WTC11 (cell line): ENCODE data around the gene APOO.

ENCODE experiments used
- ATF1 ChIP-seq: sonication (generic); formaldehyde crosslinking; IDR thresholded peaks from 2 replicates; pipeline ENCODE4 v1.8.1; 2023; ENCODE audit warnings: mild to moderate bottlenecking, moderate library complexity, missing genetic modification reagents
- CTCF ChIP-seq: fragments of 200-600 bp; IDR thresholded peaks from 2 replicates; pipeline ENCODE4 v1.8.0; 2022; ENCODE audit warnings: antibody characterized with exemption
- ESRRA ChIP-seq: sonication (generic); formaldehyde crosslinking; IDR thresholded peaks from 2 replicates; pipeline ENCODE4 v1.8.1; 2022; ENCODE audit warnings: mild to moderate bottlenecking, missing genetic modification reagents, borderline replicate concordance
- HMGXB4 ChIP-seq: sonication (generic); formaldehyde crosslinking; IDR thresholded peaks from 2 replicates; pipeline ENCODE4 v1.8.1; 2023; ENCODE audit warnings: mild to moderate bottlenecking, moderate library complexity, missing genetic modification reagents
- IRF2 ChIP-seq: sonication (generic); formaldehyde crosslinking; IDR thresholded peaks from 2 replicates; pipeline ENCODE4 v1.8.0; 2022; ENCODE audit warnings: low read depth, missing genetic modification reagents, borderline replicate concordance
- ZNF121 ChIP-seq: sonication (generic); formaldehyde crosslinking; IDR thresholded peaks from 2 replicates; pipeline ENCODE4 v1.8.0; 2023; ENCODE audit warnings: missing genetic modification reagents

- TF ChIP-seq ESRRA: no peak
- no peak for TF ChIP-seq HMGXB4 (CRISPR knock-in tag)
- no peak for TF ChIP-seq ATF1 (CRISPR knock-in tag)
- TF ChIP-seq CTCF: no peak
- no peak for TF ChIP-seq ZNF121 (CRISPR knock-in tag)
- no peak for TF ChIP-seq IRF2 (CRISPR knock-in tag)
Measured at GRCh38 chrX:23908219-23909004, 674 bp upstream of the APOO start.
